ENCODE results near the gene GSTM3. TPM values are rescaled to one million over a fixed set of nuclear protein-coding genes. Genes with fewer than 3 reads are reported as not detected.

GSTM3 gene
- total RNA-seq = 4.7 TPM in 2 replicates

- DNase-seq (ENCODE audit: low read depth) = no peak
- Histone ChIP-seq H3K27me3 (ENCODE audit: control insufficient read depth, insufficient read depth, low read length) (peaks cover 2% of the 10 kb centered on the region), H3K4me3 (ENCODE audit: low read depth, low read length) (peak within 1 kb of the TSS; percentile 52), H3K36me3 (ENCODE audit: control insufficient read depth, insufficient read depth, low read length) (no peaks in the 10 kb centered on the region)
- no peak for TF ChIP-seq CTCF (IDR thresholded peaks at IDR 0.05; ENCODE audit: insufficient read depth, low read length, severe bottlenecking)
- no peak for FAIRE-seq
These were observed at the start of gene GSTM3 for GRCh38 chr1:109740615-109741373. Gene GSTM3, minus strand, starts transcription at chr1:109741038. Its CDS starts 751 bp downstream, at chr1:109740287.

- Histone ChIP-seq H3K27me3 (ENCODE audit: control insufficient read depth, insufficient read depth, low read length) (no peaks in the 10 kb centered on the region), H3K4me3 (ENCODE audit: low read depth, low read length) (no peak overlapping the region), H3K36me3 (ENCODE audit: control insufficient read depth, insufficient read depth, low read length) (no peaks in the 10 kb centered on the region)
- FAIRE-seq (no peak), DNase-seq (ENCODE audit: low read depth) (no peak)
- no peak for TF ChIP-seq CTCF (IDR thresholded peaks at IDR 0.05; ENCODE audit: insufficient read depth, low read length, severe bottlenecking)
These were observed 49.5 kb upstream of the GSTM3 start for GRCh38 chr1:109790329-109790728.

GRCh38 chr1:109789551-109790180, 48.8 kb upstream of the GSTM3 start:
- no peak for TF ChIP-seq CTCF (IDR thresholded peaks at IDR 0.05; ENCODE audit: insufficient read depth, low read length, severe bottlenecking)

GRCh38 chr1:109788695-109789521, 48.1 kb upstream of the GSTM3 start:
- TF ChIP-seq CTCF (IDR thresholded peaks at IDR 0.05; ENCODE audit: insufficient read depth, low read length, severe bottlenecking) = peak; percentile 40
- DNase-seq (ENCODE audit: low read depth) (no peak), FAIRE-seq (no peak)
- H3K27me3 ChIP-seq (ENCODE audit: control insufficient read depth, insufficient read depth, low read length) = no peaks in the 10 kb centered on the region
- no peaks in the 10 kb centered on the region for H3K36me3 ChIP-seq (ENCODE audit: control insufficient read depth, insufficient read depth, low read length)
- no peak overlapping the region for H3K4me3 ChIP-seq (ENCODE audit: low read depth, low read length)

More at GRCh38 chr1:109789551-109790180, 48.8 kb upstream of the GSTM3 start:
- DNase-seq (ENCODE audit: low read depth) (no peak), FAIRE-seq (no peak)
- no peaks in the 10 kb centered on the region for H3K36me3 ChIP-seq (ENCODE audit: control insufficient read depth, insufficient read depth, low read length)
- no peaks in the 10 kb centered on the region for H3K27me3 ChIP-seq (ENCODE audit: control insufficient read depth, insufficient read depth, low read length)
- H3K4me3 ChIP-seq (ENCODE audit: low read depth, low read length) = no peak overlapping the region

- TF ChIP-seq CTCF (IDR thresholded peaks at IDR 0.05; ENCODE audit: insufficient read depth, low read length, severe bottlenecking) = no peak
- no peak for FAIRE-seq
These were observed 47.2 kb upstream of the GSTM3 start for GRCh38 chr1:109787845-109788601.

More at GRCh38 chr1:109787845-109788601, 47.2 kb upstream of the GSTM3 start:
- no peak overlapping the region for H3K4me3 ChIP-seq (ENCODE audit: low read depth, low read length)
- no peaks in the 10 kb centered on the region for H3K27me3 ChIP-seq (ENCODE audit: control insufficient read depth, insufficient read depth, low read length)
- no peaks in the 10 kb centered on the region for H3K36me3 ChIP-seq (ENCODE audit: control insufficient read depth, insufficient read depth, low read length)
- DNase-seq (ENCODE audit: low read depth) = no peak

All from bronchial epithelial cell (primary cell).